ENCODE data around the gene SIGLEC1.

SIGLEC1 gene

GRCh38 chr20:3698591-3699001 lies 13.8 kb downstream of the SIGLEC1 start:
- no peak for DNase-seq

GRCh38 chr20:3697588-3698305 lies 14.7 kb downstream of the SIGLEC1 start:
- DNase-seq: no peak

DNA sequence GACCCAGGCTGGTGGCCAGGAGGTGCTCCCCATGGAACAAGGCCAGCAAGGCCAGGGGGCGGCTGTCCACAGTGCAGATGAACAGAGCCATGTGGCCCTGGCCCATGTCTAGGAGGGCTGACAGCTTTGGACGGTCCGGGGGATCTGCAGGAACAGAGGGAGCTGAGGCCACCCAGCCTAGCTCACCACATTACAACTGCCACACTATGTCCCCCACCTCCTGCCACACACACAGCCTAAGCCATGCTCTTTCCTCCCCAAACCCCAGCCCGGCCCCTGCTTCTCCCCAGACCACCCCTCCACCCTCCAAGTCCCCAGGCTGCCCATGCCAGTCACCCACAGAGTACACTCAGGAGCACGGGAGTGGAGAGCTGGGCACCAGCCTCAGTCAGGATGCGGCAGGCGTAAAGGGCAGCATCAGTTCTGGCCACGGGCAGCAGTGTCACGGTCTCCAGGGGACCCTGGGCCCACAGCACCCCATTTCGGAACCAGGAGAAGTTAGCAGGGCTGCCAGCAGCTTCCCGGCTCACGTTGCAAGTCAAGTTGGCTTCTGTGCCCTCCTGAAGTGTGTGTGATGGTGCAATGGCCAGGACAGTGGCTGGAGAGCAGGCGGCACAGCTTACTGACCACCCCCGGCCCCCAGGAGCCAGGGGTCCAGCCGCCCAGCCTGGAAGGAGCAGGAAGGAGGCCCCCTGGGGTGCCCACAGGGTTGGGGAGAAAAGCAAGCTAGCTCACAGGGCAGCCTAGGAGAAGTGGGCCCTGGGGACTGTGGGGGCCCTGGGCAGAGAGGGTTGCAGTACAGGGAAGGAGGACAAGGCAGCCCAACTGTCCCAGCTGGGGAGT lies 15.4 kb downstream of the SIGLEC1 start:
- no peak for DNase-seq

DNA sequence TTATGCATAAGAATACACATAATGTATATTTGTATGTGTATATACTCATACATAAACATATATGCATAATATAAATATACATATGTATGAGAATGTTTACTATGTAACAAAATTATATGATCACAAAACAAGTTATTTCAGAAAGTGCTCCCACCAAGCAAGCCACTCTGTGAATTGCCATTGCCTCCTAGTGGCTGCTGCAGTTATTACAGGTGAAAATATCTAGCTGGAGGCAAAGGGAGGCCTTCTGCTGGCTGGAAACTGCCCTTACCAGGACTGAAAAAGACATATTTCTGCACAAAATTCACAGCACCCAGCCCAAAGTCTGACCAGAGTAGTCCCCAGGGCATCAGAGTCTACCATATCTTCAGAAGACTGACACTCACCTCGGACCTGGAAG lies 16.2 kb downstream of the SIGLEC1 start:
- DNase-seq: no peak

DNA sequence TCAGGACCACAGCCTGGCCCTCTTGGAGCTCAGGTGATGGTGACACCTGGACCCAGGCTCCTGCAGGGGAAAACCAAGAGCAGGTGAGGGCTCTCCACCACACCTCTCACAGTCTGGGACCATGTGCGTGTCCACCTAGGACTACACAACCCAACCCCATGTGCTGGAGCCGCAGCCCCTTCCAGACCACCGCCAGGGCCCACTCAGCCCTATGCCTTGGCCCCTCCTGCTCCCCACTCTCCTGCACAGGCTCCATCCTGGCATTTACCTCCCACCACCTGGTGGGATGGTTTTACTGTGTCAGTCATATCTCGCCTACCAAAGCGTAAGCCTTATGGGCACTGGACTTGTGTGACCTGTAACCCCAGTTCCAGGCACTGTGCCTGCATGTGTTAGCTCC lies 17.5 kb downstream of the SIGLEC1 start:
- DNase-seq: no peak

- DNase-seq: no peak
Measured at GRCh38 chr20:3693376-3693775, 19.0 kb downstream of the SIGLEC1 start.

- no peak for DNase-seq
Measured at GRCh38 chr20:3692706-3693294, 19.6 kb downstream of the SIGLEC1 start.

DNA sequence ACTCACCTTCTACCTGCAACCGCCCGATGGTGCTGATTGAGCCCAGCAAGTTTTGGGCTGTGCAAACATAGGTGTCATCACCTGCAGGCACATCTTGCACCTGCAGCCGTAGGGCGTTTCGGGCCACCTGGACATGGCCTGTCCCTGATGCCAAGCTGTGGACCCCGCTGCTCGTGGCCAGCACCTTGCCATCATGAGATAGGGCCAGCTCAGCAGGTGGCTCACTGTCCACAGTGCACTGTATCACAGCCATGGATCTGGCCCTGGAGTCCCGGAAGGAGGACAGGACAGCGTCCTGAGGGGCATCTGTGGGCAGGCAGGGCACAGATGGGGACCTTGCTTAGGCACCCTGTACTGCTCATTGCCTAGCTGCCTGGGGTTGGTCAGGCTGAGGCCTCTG lies 20.5 kb downstream of the SIGLEC1 start:
- no peak for DNase-seq

GRCh38 chr20:3691306-3691705 lies 21.1 kb downstream of the SIGLEC1 start:
- DNase-seq: no peak

DNA sequence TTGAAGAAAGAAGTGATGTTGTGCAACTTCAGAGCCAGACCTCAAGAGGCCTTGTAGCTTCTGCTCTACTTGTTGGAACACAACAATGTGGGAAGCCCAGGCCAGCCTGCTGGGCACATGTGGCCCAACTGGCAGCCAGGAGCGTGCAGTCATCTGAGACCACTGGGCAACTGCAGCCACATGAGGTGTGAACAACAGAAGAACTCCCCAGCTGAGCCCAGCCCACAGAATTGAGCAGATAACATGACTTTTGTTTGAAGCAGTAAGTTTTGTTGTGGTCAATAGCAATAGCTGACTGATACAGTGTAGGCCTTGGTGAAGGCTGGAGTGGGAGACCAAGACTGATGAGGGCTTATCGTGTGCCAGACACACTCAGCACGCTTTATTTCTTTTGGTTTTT lies 22.0 kb downstream of the SIGLEC1 start:
- no peak for DNase-seq

GRCh38 chr20:3689978-3690377 lies 22.4 kb downstream of the SIGLEC1 start:
- no peak for DNase-seq

- no peak for DNase-seq
Measured at GRCh38 chr20:3687655-3688054, 24.7 kb downstream of the SIGLEC1 start.

GRCh38 chr20:3686867-3687321 lies 25.5 kb downstream of the SIGLEC1 start:
- DNase-seq: no peak

DNA sequence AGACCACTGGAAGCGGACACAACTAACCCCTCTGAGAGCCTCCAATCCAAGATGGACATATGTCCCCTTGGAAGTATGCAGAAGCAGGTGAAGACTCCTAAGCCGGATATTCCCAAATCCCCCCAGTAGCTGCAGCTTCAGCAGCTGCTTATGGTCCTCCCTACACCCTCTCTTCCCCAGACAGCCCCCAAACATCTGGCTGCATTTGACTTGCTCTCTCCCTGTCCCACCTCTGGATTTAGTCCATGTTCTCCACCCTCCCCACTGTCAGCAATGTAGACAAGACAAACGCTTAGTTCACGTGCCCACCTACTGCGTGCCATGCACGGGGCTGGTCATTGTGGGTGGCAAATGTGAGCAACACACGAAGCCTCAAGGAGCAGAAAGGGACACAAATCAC lies 26.0 kb downstream of the SIGLEC1 start:
- no peak for DNase-seq

GRCh38 chr20:3685341-3685740 lies 27.1 kb downstream of the SIGLEC1 start:
- no peak for DNase-seq

GRCh38 chr20:3681931-3682781 lies 30.2 kb downstream of the SIGLEC1 start, which contains the start of gene ADAM33:
Gene ADAM33, minus strand, starts transcription at chr20:3682010. Its CDS starts 6 bp downstream, at chr20:3682004.
- DNase-seq: no peak

DNA sequence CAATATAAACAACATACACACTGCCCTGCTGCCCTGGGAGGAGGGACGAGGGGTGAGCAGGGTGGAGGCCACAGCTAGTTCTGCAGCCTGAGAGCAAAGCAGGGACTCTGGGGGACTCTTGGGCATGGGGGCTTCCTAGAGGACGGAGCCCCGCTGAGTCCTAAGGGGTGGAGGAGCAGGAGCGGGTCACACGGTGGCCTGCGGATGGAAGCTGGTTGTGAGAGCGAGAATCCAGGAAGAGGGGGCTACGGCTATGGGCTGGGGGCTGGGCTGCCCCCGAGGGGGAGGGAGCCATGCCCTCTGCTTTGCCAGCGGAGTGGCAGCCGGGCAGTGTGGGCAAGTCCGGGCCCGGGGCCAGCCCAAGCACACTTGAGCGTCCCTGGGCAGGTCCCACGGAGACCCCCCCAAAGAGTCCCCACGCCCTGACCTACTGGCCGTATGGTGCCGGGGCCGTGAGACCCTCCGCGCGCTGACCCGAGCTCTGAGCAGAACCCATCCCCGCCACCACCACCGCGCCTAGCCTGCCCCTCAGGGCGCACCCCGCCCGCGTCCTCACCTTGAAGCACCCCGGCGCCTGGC lies 31.0 kb downstream of the SIGLEC1 start:
- DNase-seq: no peak

DNA sequence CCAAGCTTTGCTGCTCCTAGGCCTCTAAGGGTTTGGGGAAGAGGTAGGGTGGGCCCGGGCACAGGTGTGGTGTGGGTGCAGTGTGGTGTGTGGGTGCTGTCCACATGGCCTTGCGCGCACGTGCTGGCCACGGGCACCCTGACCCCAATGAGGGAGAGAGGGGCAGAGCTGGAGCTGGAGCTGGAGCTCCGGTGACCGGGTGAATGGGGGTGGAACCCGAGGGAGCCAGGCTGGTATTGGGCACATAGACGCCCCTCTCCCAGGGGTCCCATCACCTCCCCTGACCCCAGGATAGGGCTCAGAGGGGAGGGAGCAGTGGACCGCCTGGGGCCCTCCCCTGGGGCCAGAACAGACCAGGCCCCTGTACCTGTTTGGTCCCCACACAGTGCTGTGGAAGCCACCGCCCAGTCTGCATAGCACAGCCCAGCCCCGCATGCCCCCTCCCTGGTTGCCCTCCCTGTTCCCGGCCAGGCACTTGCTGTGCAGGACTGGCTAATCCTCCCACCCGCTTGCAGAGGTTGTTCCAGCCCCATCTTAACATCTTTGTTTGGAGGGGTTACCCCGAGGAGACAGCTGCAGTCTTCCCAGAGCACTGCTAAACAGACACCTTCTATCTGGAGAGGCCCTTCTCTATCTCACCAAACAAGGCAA lies 31.6 kb downstream of the SIGLEC1 start:
- DNase-seq: no peak

- no peak for DNase-seq
Measured at GRCh38 chr20:3679749-3680700, 32.4 kb downstream of the SIGLEC1 start.

- no peak for DNase-seq
Measured at GRCh38 chr20:3678856-3679720, 33.3 kb downstream of the SIGLEC1 start.
